HUDEP-2 (cell line): ENCODE measurements around the gene MRPS18A.
A peak's percentile ranks its signal among the peaks of the same experiment; 100 is the strongest.

ENCODE experiments used
- DNase-seq, 76 experiments: peaks; one replicate each; lab custom pipeline; 2025; ENCODE audit not compliant: unreplicated experiment in 76 of 76; lab: John Stamatoyannopoulos, UW

Gene MRPS18A

DNA sequence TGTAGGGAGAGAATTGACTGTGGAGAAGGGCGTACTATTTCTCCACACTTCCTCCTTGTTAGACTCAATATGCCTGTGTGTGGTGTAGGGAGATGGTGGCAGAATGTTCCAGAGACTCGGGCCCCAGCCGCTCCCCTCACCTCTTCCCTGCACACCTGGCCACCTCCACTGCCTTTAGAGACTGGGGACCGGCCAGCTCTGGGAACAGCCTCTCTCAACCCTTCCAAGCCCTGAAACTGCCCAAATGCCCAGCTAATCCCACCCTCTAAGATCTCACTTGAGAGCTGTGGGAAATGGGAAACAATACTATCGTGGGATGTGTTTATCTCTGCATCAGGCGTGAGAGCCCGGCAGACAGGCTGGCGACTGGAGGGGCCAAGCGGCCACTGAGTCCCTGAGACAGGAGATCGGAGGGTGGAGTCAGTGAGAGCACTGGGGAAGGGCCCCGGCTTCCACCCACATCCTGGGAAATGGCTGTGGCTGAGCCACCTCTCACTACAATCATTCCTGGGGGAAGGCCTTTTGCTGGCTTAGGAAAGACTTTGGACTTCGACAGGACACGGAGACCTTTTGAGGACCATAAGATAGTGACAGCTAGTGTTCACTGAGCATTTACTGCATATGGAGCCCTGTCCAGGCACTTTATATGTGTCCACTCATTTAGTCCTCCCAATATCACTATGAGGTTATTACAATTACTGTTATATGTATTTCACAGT lies 31.0 kb upstream of the MRPS18A start:
- no peak for DNase-seq

DNA sequence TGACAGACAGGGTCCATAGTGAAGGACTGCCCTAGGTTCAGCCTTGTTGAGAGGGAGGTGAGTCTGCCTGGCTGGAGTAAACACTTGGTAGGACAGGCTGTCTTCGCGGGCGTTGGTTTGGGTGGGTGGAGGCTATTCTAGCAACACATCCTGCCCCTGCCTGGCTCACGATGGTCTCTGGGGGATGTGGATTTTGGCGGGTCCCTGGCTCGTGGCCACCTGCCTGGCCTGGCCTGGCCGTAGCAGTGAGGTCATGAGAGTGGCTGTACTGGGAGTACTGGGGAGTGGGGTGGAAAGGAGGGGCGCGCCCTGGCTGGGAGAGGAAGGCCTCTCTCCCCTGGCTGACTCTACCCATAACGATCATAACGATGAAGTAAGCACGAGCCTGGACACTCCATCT lies 30.2 kb upstream of the MRPS18A start:
- DNase-seq, result no peak

DNA sequence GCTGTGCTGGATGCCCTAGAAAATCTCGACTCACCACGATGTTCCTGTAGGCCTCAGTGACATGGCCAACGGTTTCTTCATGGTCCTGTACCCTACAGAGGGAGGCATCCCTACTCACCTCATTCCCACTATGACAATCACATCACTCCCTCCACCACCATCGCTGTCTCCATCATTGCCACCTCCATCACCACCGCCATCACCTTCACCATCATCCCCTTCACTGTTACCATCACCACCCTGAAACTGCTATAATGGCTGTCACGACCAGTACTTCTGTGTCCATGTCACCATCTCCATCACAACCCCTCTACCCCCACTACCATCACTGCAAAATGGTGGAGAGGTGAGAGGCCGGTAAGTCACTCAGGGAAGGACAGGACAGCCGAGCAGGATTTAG lies 29.8 kb upstream of the MRPS18A start:
- no peak for DNase-seq

DNA sequence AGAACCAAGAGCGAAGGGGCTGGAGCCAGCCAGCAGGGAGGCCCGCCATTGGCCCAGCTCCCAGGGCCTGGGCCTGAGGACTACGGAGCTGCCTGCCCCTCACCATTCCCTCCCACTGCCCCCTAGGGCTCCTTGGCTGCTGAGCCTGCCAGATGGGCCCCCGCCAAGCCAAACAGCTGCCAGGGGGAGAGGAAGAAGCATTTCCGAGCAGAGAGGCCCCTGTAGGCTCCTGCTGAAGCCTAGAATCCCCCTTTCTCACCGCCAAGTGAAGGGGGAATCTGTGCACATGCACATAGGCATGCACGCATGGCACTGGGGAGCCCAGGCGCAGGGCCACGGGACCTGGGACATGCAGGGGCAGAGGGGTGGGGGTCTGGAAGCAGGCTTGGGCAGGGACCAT lies 28.5 kb upstream of the MRPS18A start:
- no peak for DNase-seq

DNA sequence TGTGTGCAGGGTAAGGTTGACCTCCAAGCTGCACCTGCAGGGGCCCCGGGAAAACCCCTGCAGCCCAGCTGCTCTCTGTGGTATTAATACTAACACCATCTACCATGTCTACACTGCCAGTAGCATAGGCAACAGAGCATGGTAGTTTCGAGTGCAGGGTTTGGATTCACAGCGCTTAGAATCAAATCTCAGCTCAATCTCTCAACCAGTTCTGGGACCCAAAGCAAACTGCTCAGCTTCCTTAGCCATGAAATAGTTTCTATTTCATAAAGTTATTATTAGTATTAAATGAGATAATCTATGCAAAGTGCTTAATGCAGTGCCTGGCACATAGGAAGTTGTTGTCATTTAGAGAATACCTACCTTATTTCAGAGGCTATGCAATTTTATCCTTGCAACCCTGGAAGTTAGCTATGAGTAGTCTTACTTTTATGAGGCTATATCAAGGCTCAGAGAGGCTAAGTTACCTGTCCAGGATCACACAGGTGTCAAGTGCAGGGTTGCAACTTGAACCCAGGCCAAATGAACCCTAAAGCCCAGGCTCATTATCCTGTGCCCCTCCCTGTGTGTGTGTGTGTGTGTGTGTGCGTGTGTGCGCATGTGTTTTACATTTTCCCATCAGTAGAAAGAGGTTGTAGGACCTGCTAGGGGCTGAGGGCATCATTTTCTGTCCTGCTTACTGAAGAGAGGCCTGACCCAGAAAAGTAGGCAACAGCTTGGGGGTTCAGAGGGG lies 27.6 kb upstream of the MRPS18A start:
- DNase-seq, result no peak

DNA sequence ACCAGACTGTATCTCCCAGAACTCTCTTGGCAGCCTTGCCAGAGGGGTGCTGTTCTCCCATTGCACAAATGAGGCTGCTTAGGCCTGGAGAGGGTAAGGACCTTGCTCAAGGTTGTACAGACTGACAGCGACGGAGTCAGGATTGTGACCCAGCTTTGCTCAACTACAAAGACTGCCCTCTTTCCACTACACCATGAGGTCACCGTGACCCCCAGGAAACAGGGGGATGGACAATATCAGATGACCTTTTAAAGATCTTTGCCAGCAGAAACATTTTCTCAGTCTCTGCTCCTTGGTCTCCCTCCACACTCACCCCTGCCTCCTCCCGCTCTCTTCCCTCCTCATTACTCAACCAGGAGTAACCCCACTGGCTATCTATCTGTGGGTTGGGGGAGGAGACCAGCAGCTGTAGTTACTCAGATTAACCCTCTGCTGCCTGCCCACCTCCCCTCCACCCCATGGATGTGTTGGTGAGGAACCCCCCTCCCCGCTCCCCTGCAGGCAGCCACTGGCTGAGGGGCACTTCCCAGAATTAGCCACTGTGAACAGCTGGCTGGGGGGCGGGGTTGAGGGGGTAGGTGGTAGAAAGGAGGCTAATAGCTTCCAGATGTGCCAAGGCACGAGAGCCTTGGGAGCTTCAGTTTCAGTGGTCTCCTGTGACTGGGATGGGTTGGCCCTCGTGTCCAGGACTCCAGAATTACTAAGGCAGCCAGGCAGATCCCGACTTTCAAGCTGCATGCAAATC lies 26.9 kb upstream of the MRPS18A start:
- DNase-seq, result no peak

DNA sequence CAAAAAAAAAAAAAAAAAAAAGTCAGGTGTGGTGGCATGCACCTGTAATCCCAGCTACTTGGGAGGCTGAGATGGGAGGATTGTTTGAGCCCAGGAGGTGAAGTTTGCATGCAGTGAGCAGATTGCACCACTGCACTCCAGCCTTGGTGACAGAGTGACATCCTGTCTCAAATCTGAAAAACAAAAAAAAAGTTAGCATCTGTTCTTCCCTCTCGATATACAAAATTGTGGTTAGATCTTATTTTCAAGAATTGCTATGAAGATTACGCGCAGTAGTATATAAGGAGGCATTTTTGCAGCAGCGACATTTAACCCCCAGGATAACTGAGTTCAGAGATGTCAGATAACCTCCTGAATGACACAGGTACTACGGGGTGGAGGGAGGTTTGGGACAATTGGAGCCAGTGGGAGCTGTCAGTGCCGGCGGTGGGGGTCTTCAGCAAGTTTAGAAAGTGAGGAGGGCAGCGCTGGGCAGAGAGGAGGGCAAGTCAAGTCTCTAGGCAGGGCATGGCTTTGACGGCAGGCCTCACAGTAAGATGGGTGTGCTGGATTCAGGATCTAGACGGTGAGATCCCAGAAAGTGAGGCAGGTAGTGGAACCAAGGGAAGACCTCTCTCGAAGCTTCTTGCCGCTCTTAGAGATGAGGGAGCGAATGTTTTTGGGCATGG lies 26.2 kb upstream of the MRPS18A start:
- DNase-seq, result no peak

DNA sequence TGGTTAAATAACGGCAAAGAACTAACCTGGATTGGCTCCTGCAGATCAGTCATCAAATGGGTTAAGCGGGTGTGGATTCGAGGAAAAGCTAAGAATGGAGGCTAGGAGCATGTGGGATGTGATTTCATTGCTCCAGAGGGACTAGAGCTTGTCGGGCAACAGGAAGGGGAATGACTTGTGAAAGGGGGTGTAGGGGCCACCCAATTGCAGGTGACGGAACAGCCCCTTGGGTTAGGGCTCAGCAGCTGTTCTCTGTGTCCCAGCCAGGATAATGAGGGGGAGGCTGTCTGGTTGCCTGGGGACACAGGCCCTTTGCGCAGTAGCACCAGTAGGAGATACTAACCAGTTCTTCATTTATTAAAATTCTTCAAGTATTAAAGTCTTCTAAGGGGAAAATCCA lies 25.0 kb upstream of the MRPS18A start:
- no peak for DNase-seq

DNA sequence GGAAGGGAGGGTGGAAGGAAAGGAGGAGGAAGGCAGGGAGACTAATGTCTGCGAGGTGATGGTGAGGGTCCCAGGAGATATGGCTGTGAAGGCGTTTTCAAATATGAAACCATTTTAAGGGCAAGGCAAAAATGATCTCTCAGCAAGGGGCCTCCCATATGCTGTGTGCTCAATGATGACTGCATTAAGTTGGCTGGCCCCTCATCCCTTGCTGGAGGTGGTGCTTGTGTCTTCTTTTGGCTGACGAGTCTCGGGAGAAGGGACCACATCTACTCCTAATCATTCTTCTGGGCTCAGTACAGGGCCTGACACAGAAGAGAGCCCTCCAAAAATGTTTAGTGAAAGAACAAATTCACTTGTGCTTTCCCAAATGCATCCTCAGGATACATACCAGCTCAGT lies 23.0 kb upstream of the MRPS18A start:
- no peak for DNase-seq

DNA sequence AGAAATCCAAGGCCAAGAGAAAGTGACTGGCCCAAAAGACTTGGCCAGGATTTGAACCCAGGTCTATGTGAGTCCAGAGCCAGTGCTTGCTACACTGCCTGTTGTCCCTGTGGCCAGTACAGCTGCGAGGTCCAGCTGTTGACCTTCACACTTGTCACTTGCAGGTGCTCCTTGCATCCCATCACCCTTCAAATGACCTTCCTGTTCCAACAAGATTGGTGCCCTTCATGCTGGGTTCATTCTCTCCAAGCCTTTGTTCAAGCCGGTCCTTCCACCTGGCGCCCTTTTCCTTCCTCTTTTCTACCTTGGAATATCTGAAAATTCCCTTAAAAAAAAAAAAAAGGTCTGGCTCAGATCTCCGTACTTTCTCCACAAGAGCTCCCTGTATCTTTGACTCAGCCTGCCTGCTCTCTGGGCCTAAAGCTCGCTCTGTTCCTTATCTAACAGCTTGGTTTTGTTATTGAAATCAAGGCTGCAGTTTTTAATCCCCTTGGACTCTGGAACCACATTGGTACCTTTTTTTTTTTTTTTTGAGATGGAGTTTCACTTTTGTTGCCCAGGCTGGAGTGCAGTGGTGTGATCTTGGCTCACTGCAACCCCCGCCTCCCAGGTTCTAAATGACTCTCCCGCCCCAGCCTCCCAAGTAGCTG lies 22.2 kb upstream of the MRPS18A start:
- no peak for DNase-seq

DNA sequence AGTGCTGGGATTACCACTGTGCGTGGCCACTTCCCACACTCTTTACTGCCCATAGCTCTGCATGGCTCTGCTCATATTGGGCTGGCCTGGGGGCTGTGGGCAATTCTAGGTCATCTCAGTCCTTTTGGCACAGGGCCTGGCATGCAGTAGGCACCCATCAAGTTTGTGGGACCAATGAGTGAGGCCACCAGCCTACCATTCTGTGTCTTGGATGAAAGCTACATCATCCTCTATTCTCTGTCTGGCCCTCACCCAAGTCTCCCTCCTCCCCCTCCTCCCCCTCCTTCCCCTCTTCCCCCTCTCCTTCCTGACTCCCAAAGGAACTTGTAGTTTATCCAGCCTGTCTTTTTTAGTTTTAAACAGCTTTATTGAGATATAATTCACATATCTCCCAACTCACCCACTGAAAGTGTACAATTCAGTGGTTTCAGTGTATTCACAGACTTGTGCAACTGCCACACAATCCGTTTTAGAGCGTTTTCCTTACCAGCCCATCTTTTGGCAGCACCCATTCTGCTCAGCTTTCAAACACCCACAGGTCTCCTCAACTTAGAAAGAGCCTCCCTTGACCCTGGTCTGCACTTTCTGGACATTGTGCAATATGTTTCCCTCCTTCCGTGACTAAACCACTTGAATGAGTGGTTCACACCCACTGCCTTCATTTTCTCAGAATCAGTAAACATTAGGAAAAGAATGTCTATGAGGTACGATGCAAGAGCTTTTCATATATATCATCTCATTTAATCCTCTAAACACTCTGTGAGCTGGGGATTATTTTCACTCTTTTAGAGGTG lies 21.5 kb upstream of the MRPS18A start:
- DNase-seq, result no peak

DNA sequence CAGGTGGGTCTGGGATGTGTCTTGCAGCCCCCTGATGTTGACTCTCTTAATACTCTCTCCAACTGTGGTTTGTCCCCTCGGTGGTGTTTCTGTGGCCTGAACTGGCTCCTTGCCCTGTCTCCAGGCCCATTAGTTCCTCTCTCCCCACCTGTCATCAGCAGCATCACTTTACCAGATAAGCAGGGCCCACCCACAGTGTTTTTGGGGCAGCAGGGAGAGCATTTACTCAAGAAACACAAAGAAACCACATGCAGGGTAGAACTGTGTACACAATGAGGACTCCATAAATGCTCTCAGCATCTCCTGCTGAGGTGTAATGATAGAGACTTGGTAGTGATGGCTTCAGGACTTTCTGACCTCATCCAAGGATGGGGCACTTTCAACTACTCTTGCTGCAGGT lies 20.2 kb upstream of the MRPS18A start:
- DNase-seq, result no peak

DNA sequence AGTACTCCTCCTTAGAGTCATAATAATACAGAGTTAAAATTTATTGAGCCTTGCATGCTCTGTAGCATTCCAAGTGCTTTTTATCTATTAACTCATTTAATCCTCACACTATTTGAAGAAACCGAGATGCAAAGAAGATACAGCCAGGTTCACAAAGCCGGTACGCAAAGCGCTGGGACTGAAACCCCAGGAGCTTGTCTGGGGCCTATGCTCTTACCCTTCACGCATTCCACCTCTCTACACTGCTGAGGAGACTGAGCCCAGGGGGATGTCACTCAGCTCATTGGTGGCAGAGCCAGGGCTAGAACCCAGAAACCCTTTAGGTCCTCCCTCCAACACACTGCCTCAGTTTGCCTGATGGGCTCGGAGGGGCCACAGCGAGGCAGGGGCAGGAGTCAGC lies 19.7 kb upstream of the MRPS18A start:
- no peak for DNase-seq

DNA sequence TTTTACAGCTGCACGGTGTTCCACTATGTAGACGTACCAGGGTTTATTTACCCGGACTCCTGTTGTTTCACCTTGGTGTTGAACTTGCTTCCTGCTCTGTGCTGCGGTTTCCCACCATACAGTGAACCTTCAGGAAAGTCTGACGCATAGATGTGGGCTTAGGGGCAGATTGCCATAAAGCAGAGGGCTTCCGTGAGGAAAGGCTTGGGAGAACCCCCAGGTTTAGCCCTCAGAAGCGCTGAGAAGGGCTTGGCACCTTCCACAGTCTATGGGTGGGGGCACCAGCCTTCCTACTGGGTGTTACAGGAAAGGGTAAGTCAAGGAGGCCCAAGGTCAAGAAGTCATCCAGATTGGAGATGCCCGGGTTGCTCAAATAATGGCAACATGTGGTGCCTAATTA lies 19.2 kb upstream of the MRPS18A start:
- no peak for DNase-seq

DNA sequence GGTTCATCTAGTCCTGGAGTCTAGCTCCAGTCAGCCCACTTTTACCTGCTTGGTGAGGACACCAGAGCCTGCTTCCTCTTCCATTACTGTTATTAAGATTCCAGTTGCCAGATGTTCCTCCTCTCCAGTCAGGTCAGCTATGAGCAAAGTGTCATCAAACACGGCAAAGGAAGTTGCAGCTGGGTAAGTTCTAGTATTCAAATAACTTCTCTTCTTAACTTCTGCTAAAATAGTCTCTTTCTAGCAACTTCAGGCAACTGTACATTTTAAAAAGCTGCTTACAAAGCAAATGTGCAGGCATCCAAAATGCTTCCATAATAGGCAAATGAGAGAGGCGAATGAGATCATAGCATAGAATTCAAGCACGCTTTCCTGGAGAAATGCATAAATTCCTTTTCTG lies 18.4 kb upstream of the MRPS18A start:
- DNase-seq, result no peak

DNA sequence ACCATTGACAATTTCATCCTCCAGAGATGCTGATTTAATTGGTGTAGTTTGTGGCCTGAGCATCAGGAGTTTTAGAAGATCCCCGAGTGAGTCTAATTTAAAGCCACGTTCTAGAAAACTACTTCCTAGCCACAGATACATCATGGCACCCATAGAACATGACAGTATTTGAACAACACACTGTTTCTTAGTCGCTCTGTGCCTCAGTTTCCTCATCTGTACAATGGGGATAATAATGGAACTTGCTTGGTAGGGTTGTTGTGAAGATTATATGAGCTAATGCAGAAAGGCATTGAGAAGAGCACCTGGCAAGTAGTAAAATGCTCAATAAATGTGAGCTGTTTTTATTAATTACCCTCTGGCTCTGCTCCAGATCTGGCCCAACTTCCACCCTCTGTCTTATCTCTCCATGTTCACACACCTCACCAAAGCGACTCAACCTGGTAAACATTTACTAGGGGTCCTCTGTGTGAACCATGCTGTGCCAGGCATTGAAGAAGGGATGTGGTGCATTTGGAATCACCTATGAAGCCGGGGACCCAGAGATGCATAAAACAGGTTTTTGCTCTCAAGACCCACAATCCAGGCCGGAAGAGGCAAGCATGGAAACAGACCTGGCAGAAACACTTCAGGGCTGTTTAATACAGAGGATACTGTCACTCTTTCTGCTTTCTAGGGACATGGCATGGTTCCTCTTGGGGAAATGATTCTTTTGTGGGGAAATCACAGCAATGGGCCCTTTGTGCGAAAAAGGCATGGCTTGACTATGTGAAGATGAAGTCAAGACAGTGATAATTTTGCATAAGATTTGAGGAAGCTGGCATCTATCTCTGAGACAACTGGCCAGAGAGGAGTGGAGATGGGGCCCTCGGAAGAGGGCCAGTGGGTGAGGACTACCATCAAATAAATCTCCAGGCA lies 16.2 kb upstream of the MRPS18A start:
- DNase-seq, result no peak

DNA sequence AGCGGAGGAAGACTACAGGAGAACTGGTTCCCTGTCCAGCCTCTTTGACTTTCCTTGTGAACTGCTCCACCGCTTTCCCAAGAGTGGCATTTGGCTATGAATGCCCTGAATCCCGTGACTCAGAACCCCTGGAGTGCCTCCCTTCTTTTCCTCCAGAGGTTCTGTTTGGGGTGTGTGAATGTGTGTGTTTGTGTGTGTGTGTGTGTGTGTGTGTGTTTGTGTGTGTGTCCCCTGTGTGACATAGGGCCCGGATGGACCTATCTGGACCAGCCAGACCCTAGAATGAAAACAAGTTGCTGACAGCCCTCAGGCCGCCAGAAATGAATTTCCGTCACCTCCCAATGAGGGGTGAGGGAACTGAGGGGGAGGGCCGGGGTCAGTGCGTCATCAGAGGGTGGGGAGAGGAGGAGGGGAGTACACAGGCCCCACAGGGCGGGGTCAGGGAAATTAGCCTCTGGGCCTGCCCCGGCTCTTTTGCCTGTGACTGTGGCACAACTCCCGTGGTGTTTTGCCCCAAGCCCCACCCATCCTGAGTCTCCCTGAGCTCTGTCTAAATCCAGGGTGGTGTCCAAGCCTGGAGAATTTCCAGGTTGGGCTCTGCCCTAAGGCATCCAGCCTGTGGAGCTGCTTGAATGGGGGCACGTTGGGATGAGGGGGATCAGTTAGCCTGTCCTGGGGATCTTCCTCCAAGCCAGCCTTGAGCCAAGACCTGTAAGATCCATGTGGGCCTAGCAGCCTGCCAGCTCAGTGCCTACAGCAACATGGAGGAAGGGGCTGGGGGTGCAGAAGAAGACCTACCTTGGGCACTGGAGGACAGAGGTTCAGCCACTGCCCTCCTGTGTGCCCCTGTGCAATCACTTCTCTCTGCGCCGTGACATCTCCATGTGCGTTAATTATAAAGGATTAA lies 15.2 kb upstream of the MRPS18A start:
- DNase-seq, result peak in 73 of 76 experiments; percentile 30 to 91 (median 79)

DNA sequence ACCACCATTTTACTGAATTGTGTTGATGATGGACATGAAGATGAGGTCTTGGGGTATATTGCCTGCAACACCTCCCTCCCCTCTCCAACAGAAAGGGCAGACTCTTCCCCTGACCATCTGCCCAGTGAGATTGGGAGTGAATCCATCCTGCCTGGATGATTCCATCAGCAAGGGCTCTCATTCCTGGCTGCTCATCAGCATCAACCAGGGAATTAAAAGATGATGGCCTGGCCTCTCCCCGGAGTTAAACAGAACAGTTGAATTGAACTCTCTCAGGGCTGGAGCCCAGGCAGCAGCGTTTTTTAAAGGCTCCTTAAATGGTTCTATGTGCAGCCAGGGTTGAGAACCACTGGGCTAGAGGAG lies 14.6 kb upstream of the MRPS18A start:
- DNase-seq, result peak in 1 of 76 experiments; percentile 37
